ENCODE data around the gene ATAT1. TPM values are rescaled to one million over a fixed set of nuclear protein-coding genes. Genes with fewer than 3 reads are reported as not detected.

The ATAT1 gene
- total and polyA plus RNA-seq, 10 of the 15 experiments (the other 5 are each of a cell fraction or from before 2014, with no cell fraction given) = 1.1 to 14.2 (median 6.9) TPM

GRCh38 chr6:30626484-30627366 is at the start of gene ATAT1 (continued):
- no peak for TF ChIP-seq USF1 (IDR thresholded peaks at IDR 0.05; ENCODE audit: borderline replicate concordance, extremely low read length, insufficient read depth, low read depth, low read length)
- TF ChIP-seq RELA (IDR thresholded peaks at IDR 0.05; ENCODE audit: borderline replicate concordance, partially characterized antibody) = no peak
- TF ChIP-seq TCF12 (IDR thresholded peaks at IDR 0.05; ENCODE audit: low read depth, low read length) = no peak
- peak; percentile 37 for TF ChIP-seq SP1 (IDR thresholded peaks at IDR 0.05; ENCODE audit: low read depth, low read length)
- no peak for TF ChIP-seq TBL1XR1 (IDR thresholded peaks at IDR 0.05; ENCODE audit: low read depth, low read length)
- TF ChIP-seq CBFB (IDR thresholded peaks at IDR 0.05; ENCODE audit: low read depth) = peak; percentile 31; the same call in 1 of the 2 replicates
- no peak for TF ChIP-seq SKIL (IDR thresholded peaks at IDR 0.05; ENCODE audit: low read depth, poor library complexity, severe bottlenecking)
- no peak for TF ChIP-seq SIX5 (IDR thresholded peaks at IDR 0.05; ENCODE audit: low read depth, low read length, severe bottlenecking)
- TF ChIP-seq GABPA (IDR thresholded peaks at IDR 0.05; ENCODE audit: low read depth) = peak; percentile 85

Data from GM12878 (cell line).